HepG2 (cell line): Measurements from ENCODE around the gene SLC25A22. TPM values are rescaled to one million over a fixed set of nuclear protein-coding genes. Genes with fewer than 3 reads are reported as not detected.

ENCODE experiments used
- TCF7 ChIP-seq: sonication (generic); IDR thresholded peaks from 2 replicates; pipeline ENCODE4 v1.6.1; 2016; ENCODE audit warnings: antibody characterized with exemption, low read depth
- ZNF10 ChIP-seq: sonication (generic); formaldehyde crosslinking; IDR thresholded peaks from 2 replicates; pipeline ENCODE4 v1.4.0; 2020; ENCODE audit warnings: mild to moderate bottlenecking, low read depth, missing genetic modification reagents, borderline replicate concordance
- ZNF501 ChIP-seq: sonication (generic); formaldehyde crosslinking; IDR thresholded peaks from 2 replicates; pipeline ENCODE4 v1.5.1; 2020; ENCODE audit warnings: mild to moderate bottlenecking, moderate library complexity, missing genetic modification reagents
- polyA plus RNA-seq, 8 experiments: library from polyadenylated mRNA; depleted of rRNA in 3 of 8; stranded (reverse) in 7 of 8; unstranded in 1 of 8; fragments of >200 nt; fragmentation: Illumina TruSeq in 4 of 8; extraction: Trizol in 4 of 8; gene quantifications; 2 replicates each; pipeline versions ENCODE4 v1.2.1 to v1.2.3, GENCODE V29; 2011 to 2016; ENCODE audit warnings: low read depth in 4 of 8, missing spikeins in 1 of 8, mixed read lengths in 1 of 8; ENCODE audit not compliant: insufficient read depth in 1 of 8
- total RNA-seq, 5 experiments: library from RNA; depleted of rRNA; stranded (reverse); fragments of >200 nt; fragmentation: Illumina TruSeq; extraction: Trizol; gene quantifications; 2 replicates each; pipeline ENCODE4 v1.2.3, GENCODE V29; 2016; ENCODE audit warnings: low read depth in 1 of 5
- TF ChIP-seq, protein P1 (sequence below): sonication (generic); formaldehyde crosslinking; IDR thresholded peaks from 2 replicates; pipeline ENCODE4 v1.4.0; 2020; ENCODE audit warnings: missing genetic modification reagents, borderline replicate concordance
- TF ChIP-seq, protein P2 (sequence below): IDR thresholded peaks from 2 replicates; pipeline ENCODE4 v1.6.1; 2016; ENCODE audit warnings: missing genetic modification reagents, missing compliant biosample characterization
- TF ChIP-seq, protein P3 (sequence below): IDR thresholded peaks from 2 replicates; pipeline ENCODE4 v1.6.1; 2016; ENCODE audit warnings: low read depth, borderline replicate concordance
- TF ChIP-seq, protein P4 (sequence below): sonication (generic); formaldehyde crosslinking; IDR thresholded peaks from 2 replicates; pipeline ENCODE4 v1.4.0; 2020; ENCODE audit warnings: low read depth, missing genetic modification reagents
- TF ChIP-seq, protein P5 (sequence below): sonication (generic); formaldehyde crosslinking; IDR thresholded peaks from 2 replicates; pipeline ENCODE4 v1.5.0; 2020; ENCODE audit warnings: mild to moderate bottlenecking, missing genetic modification reagents
- TF ChIP-seq, protein P6 (sequence below): sonication (generic); formaldehyde crosslinking; IDR thresholded peaks from 2 replicates; pipeline ENCODE4 v1.5.1; 2020; ENCODE audit warnings: missing genetic modification reagents, mild to moderate bottlenecking, borderline replicate concordance

SLC25A22 gene
- total and polyA plus RNA-seq, 2 of the 13 experiments (the other 11 are each of a cell fraction or from before 2014, with no cell fraction given), result 12.4 to 19.2 TPM

DNA sequence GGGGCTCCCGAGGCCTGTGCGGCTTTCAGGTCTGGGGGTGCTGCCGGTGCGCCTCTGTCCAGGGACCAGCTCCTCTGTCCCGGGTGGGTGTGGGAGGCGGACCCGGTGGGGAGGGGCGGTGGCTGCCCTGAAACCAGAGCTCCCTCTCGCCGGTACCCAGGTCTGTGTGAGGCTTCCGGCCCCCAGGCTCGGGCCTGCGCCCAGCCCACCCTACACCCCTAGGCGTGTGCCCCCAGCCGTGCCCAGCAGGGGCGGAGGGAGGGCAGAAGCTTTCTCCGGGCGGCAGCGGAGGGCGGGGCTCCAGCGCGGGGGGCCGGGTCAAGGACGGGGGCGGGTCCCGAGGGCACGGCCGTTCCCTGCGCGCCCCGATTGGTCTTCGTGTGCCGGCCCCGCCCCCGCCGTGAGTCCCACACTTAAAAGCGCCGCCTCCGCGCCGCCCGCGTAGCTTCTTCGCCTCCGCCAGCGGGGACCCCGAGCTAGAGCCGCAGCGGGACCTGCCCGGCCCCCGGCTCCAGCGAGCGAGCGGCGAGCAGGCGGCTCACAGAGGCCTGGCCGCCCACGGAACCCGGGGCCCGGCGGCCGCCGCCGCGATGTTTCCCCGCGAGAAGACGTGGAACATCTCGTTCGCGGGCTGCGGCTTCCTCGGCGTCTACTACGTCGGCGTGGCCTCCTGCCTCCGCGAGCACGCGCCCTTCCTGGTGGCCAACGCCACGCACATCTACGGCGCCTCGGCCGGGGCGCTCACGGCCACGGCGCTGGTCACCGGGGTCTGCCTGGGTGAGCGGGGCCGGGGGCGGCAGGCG is 21.2 kb upstream of the SLC25A22 start (continued):
- TF ChIP-seq, protein P1, sequence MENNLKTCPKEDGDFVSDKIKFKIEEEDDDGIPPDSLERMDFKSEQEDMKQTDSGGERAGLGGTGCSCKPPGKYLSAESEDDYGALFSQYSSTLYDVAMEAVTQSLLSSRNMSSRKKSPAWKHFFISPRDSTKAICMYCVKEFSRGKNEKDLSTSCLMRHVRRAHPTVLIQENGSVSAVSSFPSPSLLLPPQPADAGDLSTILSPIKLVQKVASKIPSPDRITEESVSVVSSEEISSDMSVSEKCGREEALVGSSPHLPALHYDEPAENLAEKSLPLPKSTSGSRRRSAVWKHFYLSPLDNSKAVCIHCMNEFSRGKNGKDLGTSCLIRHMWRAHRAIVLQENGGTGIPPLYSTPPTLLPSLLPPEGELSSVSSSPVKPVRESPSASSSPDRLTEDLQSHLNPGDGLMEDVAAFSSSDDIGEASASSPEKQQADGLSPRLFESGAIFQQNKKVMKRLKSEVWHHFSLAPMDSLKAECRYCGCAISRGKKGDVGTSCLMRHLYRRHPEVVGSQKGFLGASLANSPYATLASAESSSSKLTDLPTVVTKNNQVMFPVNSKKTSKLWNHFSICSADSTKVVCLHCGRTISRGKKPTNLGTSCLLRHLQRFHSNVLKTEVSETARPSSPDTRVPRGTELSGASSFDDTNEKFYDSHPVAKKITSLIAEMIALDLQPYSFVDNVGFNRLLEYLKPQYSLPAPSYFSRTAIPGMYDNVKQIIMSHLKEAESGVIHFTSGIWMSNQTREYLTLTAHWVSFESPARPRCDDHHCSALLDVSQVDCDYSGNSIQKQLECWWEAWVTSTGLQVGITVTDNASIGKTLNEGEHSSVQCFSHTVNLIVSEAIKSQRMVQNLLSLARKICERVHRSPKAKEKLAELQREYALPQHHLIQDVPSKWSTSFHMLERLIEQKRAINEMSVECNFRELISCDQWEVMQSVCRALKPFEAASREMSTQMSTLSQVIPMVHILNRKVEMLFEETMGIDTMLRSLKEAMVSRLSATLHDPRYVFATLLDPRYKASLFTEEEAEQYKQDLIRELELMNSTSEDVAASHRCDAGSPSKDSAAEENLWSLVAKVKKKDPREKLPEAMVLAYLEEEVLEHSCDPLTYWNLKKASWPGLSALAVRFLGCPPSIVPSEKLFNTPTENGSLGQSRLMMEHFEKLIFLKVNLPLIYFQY (CRISPR knock-in tag), result peak; percentile 18; the same call in 1 of the 2 replicates
- TF ChIP-seq, protein P2, sequence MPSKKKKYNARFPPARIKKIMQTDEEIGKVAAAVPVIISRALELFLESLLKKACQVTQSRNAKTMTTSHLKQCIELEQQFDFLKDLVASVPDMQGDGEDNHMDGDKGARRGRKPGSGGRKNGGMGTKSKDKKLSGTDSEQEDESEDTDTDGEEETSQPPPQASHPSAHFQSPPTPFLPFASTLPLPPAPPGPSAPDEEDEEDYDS (CRISPR knock-in tag), result peak; percentile 97
- TF ChIP-seq ZNF501 (CRISPR knock-in tag) (no peak), ZNF10 (CRISPR knock-in tag) (no peak), TCF7 (no peak)
- TF ChIP-seq, protein P3, sequence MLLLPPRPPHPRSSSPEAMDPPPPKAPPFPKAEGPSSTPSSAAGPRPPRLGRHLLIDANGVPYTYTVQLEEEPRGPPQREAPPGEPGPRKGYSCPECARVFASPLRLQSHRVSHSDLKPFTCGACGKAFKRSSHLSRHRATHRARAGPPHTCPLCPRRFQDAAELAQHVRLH, result no peak; the same call in 1 of the 2 replicates
- TF ChIP-seq, protein P4, sequence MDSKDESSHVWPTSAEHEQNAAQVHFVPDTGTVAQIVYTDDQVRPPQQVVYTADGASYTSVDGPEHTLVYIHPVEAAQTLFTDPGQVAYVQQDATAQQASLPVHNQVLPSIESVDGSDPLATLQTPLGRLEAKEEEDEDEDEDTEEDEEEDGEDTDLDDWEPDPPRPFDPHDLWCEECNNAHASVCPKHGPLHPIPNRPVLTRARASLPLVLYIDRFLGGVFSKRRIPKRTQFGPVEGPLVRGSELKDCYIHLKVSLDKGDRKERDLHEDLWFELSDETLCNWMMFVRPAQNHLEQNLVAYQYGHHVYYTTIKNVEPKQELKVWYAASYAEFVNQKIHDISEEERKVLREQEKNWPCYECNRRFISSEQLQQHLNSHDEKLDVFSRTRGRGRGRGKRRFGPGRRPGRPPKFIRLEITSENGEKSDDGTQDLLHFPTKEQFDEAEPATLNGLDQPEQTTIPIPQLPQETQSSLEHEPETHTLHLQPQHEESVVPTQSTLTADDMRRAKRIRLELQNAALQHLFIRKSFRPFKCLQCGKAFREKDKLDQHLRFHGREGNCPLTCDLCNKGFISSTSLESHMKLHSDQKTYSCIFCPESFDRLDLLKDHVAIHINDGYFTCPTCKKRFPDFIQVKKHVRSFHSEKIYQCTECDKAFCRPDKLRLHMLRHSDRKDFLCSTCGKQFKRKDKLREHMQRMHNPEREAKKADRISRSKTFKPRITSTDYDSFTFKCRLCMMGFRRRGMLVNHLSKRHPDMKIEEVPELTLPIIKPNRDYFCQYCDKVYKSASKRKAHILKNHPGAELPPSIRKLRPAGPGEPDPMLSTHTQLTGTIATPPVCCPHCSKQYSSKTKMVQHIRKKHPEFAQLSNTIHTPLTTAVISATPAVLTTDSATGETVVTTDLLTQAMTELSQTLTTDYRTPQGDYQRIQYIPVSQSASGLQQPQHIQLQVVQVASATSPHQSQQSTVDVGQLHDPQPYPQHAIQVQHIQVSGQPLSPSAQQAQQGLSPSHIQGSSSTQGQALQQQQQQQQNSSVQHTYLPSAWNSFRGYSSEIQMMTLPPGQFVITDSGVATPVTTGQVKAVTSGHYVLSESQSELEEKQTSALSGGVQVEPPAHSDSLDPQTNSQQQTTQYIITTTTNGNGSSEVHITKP, result no peak
- TF ChIP-seq, protein P5, sequence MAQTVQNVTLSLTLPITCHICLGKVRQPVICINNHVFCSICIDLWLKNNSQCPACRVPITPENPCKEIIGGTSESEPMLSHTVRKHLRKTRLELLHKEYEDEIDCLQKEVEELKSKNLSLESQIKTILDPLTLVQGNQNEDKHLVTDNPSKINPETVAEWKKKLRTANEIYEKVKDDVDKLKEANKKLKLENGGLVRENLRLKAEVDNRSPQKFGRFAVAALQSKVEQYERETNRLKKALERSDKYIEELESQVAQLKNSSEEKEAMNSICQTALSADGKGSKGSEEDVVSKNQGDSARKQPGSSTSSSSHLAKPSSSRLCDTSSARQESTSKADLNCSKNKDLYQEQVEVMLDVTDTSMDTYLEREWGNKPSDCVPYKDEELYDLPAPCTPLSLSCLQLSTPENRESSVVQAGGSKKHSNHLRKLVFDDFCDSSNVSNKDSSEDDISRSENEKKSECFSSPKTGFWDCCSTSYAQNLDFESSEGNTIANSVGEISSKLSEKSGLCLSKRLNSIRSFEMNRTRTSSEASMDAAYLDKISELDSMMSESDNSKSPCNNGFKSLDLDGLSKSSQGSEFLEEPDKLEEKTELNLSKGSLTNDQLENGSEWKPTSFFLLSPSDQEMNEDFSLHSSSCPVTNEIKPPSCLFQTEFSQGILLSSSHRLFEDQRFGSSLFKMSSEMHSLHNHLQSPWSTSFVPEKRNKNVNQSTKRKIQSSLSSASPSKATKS (CRISPR knock-in tag), result no peak
- TF ChIP-seq, protein P6, sequence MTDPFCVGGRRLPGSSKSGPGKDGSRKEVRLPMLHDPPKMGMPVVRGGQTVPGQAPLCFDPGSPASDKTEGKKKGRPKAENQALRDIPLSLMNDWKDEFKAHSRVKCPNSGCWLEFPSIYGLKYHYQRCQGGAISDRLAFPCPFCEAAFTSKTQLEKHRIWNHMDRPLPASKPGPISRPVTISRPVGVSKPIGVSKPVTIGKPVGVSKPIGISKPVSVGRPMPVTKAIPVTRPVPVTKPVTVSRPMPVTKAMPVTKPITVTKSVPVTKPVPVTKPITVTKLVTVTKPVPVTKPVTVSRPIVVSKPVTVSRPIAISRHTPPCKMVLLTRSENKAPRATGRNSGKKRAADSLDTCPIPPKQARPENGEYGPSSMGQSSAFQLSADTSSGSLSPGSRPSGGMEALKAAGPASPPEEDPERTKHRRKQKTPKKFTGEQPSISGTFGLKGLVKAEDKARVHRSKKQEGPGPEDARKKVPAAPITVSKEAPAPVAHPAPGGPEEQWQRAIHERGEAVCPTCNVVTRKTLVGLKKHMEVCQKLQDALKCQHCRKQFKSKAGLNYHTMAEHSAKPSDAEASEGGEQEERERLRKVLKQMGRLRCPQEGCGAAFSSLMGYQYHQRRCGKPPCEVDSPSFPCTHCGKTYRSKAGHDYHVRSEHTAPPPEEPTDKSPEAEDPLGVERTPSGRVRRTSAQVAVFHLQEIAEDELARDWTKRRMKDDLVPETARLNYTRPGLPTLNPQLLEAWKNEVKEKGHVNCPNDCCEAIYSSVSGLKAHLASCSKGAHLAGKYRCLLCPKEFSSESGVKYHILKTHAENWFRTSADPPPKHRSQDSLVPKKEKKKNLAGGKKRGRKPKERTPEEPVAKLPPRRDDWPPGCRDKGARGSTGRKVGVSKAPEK (CRISPR knock-in tag), result no peak
